ENCODE measurements around the gene LBX2. TPM values are rescaled to one million over a fixed set of nuclear protein-coding genes. Genes with fewer than 3 reads are reported as not detected.

LBX2 gene
- total and polyA plus RNA-seq, 9 of the 15 experiments (the other 6 are each of a cell fraction or from before 2014, with no cell fraction given) = 0.39 to 6.2 (median 1.8) TPM; not detected in 1

DNA sequence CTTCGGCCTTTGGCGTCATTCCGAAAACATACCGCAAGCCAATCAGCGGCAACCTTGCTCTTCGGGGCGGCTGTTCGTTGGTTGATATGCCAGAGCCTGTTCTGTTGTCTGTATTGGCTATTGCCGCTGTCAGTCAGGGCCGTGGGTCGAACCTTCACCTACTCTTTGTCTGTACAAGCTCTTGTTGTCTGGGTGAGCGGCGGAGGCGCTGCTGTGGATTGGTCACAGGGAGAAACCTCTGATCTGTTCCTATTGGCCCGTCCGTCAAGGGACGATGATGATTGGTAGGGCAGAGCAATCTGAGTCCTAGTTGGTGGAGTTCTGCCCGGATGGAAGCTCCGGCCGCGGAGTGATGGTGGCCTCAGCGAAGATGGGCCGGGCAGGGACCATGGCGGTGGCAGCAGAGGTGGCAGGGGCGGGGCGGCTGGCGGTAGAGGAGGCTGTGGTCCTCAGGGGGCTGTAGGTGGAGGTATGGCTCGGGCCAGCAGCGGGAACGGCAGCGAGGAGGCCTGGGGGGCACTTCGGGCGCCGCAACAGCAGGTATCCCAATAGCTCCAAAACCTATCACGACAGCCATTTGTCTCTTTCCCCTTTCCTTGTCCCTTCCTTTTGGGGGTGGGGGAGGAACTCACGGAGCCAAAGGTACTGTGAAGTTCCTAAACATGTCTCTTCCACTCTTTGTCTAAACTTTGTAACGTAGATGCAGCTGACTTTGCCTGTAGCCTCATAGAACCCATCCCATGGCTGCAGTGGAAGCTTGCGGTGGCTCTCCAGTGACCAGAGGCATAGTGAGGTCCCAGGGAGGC, 41.1 kb downstream of the LBX2 start, which contains the start of gene WBP1 (continued):
- TF ChIP-seq MGA (IDR thresholded peaks at IDR 0.05) = no peak
- TF ChIP-seq SNRNP70 (optimal IDR thresholded peaks at IDR 0.05; ENCODE audit: low read depth, low read length) = no peak
- TF ChIP-seq, protein P1, sequence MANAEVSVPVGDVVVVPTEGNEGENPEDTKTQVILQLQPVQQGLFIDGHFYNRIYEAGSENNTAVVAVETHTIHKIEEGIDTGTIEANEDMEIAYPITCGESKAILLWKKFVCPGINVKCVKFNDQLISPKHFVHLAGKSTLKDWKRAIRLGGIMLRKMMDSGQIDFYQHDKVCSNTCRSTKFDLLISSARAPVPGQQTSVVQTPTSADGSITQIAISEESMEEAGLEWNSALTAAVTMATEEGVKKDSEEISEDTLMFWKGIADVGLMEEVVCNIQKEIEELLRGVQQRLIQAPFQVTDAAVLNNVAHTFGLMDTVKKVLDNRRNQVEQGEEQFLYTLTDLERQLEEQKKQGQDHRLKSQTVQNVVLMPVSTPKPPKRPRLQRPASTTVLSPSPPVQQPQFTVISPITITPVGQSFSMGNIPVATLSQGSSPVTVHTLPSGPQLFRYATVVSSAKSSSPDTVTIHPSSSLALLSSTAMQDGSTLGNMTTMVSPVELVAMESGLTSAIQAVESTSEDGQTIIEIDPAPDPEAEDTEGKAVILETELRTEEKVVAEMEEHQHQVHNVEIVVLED (CRISPR knock-in tag; IDR thresholded peaks at IDR 0.05) = no peak
- TF ChIP-seq MAFK (IDR thresholded peaks at IDR 0.05; ENCODE audit: low read length) = no peak
- no peak for TF ChIP-seq SPI1 (IDR thresholded peaks at IDR 0.05; ENCODE audit: borderline replicate concordance, low read depth, low read length)
- no peak for TF ChIP-seq ZNF586 (CRISPR knock-in tag; conservative IDR thresholded peaks at IDR 0.05)
- TF ChIP-seq STAT5A (IDR thresholded peaks at IDR 0.05; ENCODE audit: borderline replicate concordance, low read length) = no peak
- TF ChIP-seq ZNF780A (CRISPR knock-in tag; IDR thresholded peaks at IDR 0.05) = no peak
- no peak for TF ChIP-seq MEF2D (tag; conservative IDR thresholded peaks at IDR 0.05; ENCODE audit: low read depth)
- no peak for TF ChIP-seq SIX5 (IDR thresholded peaks at IDR 0.05; ENCODE audit: borderline replicate concordance in 1 of 2, insufficient read depth in 1 of 2, low read depth in 1 of 2, low read length in 2 of 2)
- TF ChIP-seq MTF1 (CRISPR knock-in tag; IDR thresholded peaks at IDR 0.05; ENCODE audit: borderline replicate concordance) = no peak
- TF ChIP-seq, protein P2, sequence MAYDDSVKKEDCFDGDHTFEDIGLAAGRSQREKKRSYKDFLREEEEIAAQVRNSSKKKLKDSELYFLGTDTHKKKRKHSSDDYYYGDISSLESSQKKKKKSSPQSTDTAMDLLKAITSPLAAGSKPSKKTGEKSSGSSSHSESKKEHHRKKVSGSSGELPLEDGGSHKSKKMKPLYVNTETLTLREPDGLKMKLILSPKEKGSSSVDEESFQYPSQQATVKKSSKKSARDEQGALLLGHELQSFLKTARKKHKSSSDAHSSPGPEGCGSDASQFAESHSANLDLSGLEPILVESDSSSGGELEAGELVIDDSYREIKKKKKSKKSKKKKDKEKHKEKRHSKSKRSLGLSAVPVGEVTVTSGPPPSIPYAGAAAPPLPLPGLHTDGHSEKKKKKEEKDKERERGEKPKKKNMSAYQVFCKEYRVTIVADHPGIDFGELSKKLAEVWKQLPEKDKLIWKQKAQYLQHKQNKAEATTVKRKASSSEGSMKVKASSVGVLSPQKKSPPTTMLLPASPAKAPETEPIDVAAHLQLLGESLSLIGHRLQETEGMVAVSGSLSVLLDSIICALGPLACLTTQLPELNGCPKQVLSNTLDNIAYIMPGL (CRISPR knock-in tag; IDR thresholded peaks at IDR 0.05) = no peak
- no peak for TF ChIP-seq IFI16 (CRISPR knock-in tag; IDR thresholded peaks at IDR 0.05)

Data from K562 (cell line).